B cell (primary cell): ENCODE data around the gene KBTBD6. TPM values are rescaled to one million over a fixed set of nuclear protein-coding genes. Genes with fewer than 3 reads are reported as not detected.

ENCODE experiments used
- ATAC-seq: fragments of 200-7000 bp; cut with Tn5 transposase; one replicate; pipeline ENCODE4 v1.10.0; 2021; ENCODE audit warnings: low read depth, mild to moderate bottlenecking, moderate number of reproducible peaks, moderate library complexity
- CTCF ChIA-PET: fragments of 350-600 bp; sonication (Branson Sonifier 250); formaldehyde crosslinking; loops from one replicate; lab custom pipeline; 2021; ENCODE audit warnings: antibody characterized with exemption, inconsistent platforms; lab: Charles Lee
- POLR2A ChIA-PET: fragments of 350-600 bp; sonication (Branson Sonifier 250); formaldehyde crosslinking; loops from one replicate; lab custom pipeline; 2021; ENCODE audit warnings: antibody characterized with exemption; lab: Charles Lee
- DNase-seq: peaks from one replicate; pipeline ENCODE4 v3.0.0; 2013
- H2AFZ ChIP-seq: 2 replicates; pipeline ENCODE4 v1.6.1; 2012; ENCODE audit warnings: mild to moderate bottlenecking, low read depth, low read length; ENCODE audit not compliant: insufficient read depth, poor library complexity, severe bottlenecking
- H3K27ac ChIP-seq, 2 donors: 1 replicate in 1 of 2; 2 replicates in 1 of 2; pipeline ENCODE4 v1.5.1; 2012 to 2013; ENCODE audit warnings: low read length in 2 of 2, mild to moderate bottlenecking in 2 of 2, moderate library complexity in 1 of 2
- H3K27me3 ChIP-seq, 4 experiments: fragments of 200-600 bp in 1 of 4; sonication (generic) in 1 of 4; replicated peaks in 1 of 4; 1 replicate in 2 of 4; 2 replicates in 2 of 4; pipeline versions ENCODE4 v1.6.1 to v1.7.0; 2013 to 2016; ENCODE audit warnings: low read length in 3 of 4, mild to moderate bottlenecking in 2 of 4, mixed read lengths in 1 of 4, moderate library complexity in 1 of 4; ENCODE audit not compliant: insufficient read depth in 4 of 4, control insufficient read depth in 3 of 4; ENCODE audit errors: control extremely low read depth in 1 of 4
- H3K36me3 ChIP-seq, 2 experiments: replicated peaks in 1 of 2; 1 replicate in 1 of 2; 2 replicates in 1 of 2; pipeline versions ENCODE4 v1.6.1 to v1.7.1; 2013; ENCODE audit warnings: low read length in 1 of 2; ENCODE audit not compliant: insufficient read depth in 2 of 2, control insufficient read depth in 1 of 2; ENCODE audit errors: control extremely low read depth in 1 of 2, extremely low read depth in 1 of 2
- H3K4me1 ChIP-seq, 2 donors: fragments of 200-600 bp in 1 of 2; sonication (generic) in 1 of 2; 1 replicate in 1 of 2; 2 replicates in 1 of 2; pipeline versions ENCODE4 v1.5.1 to v1.6.1; 2013 to 2017; ENCODE audit warnings: low read length in 2 of 2; ENCODE audit not compliant: control insufficient read depth in 2 of 2, insufficient read depth in 2 of 2
- H3K4me2 ChIP-seq: replicated peaks from 2 replicates; pipeline ENCODE3; 2012; ENCODE audit warnings: mild to moderate bottlenecking, low read depth, low read length; ENCODE audit not compliant: poor library complexity, severe bottlenecking
- H3K4me3 ChIP-seq, 5 experiments: fragments of 200-600 bp in 1 of 5; sonication (generic) in 1 of 5; 1 replicate in 3 of 5; 2 replicates in 2 of 5; pipeline versions ENCODE4 v1.5.1 to v1.7.0; 2011 to 2016; ENCODE audit warnings: low read length in 4 of 5, mild to moderate bottlenecking in 4 of 5, low read depth in 2 of 5, control low read depth in 1 of 5, moderate library complexity in 1 of 5; ENCODE audit not compliant: insufficient read depth in 1 of 5; ENCODE audit errors: control extremely low read depth in 1 of 5, extremely low read depth in 1 of 5
- H3K79me2 ChIP-seq: fragments of 200-600 bp; sonication (generic); one replicate; pipeline ENCODE4 v1.6.0; 2016; ENCODE audit warnings: low read length; ENCODE audit not compliant: control insufficient read depth, insufficient read depth
- H3K9ac ChIP-seq: fragments of 200-600 bp; sonication (generic); 2 replicates; pipeline ENCODE4 v1.6.1; 2017; ENCODE audit warnings: mild to moderate bottlenecking, low read length, moderate library complexity
- H3K9me3 ChIP-seq, 3 donors: one replicate each; pipeline versions ENCODE4 v1.6.1 to v1.7.1; 2013; ENCODE audit warnings: low read length in 2 of 3; ENCODE audit not compliant: control insufficient read depth in 2 of 3, insufficient read depth in 1 of 3; ENCODE audit errors: control extremely low read depth in 1 of 3
- H4K20me1 ChIP-seq: 2 replicates; pipeline ENCODE4 v1.6.0; 2012; ENCODE audit warnings: mild to moderate bottlenecking, low read length; ENCODE audit not compliant: insufficient read depth, control insufficient read depth, poor library complexity, severe bottlenecking
- H3K27ac Mint-ChIP-seq: one replicate; pipeline ENCODE4 v1.8.0; 2021; ENCODE audit warnings: mixed read lengths
- H3K27me3 Mint-ChIP-seq: one replicate; pipeline ENCODE4 v1.8.0; 2021; ENCODE audit warnings: mixed read lengths
- H3K4me1 Mint-ChIP-seq: one replicate; pipeline ENCODE4 v1.8.0; 2021; ENCODE audit warnings: mixed read lengths
- H3K4me3 Mint-ChIP-seq: one replicate; pipeline ENCODE4 v1.8.0; 2021; ENCODE audit warnings: mixed read lengths
- H3K9me3 Mint-ChIP-seq: one replicate; pipeline ENCODE4 v1.8.0; 2022; ENCODE audit warnings: mixed read lengths; ENCODE audit not compliant: insufficient read depth
- CTCF ChIP-seq: fragments of 200-600 bp; IDR thresholded peaks from one replicate; pipeline ENCODE4 v1.8.0; 2022; ENCODE audit warnings: antibody characterized with exemption, mild to moderate bottlenecking
- EZH2 ChIP-seq: IDR thresholded peaks from 2 replicates; pipeline ENCODE4 v1.6.1; 2012; ENCODE audit warnings: borderline replicate concordance, low read depth, mild to moderate bottlenecking, moderate library complexity, low read length; ENCODE audit not compliant: insufficient read depth, poor library complexity, severe bottlenecking
- WGBS: methylation state at CpG from one replicate; pipeline ENCODE4 v1.1.5; 2013; ENCODE audit warnings: missing lambda C conversion rate; ENCODE audit not compliant: insufficient coverage; 5-methylcytosine and 5-hydroxymethylcytosine counted together
- intact Hi-C: fragments of 100-400 bp; cut with micrococcal nuclease; formaldehyde crosslinking; loops from one replicate; pipeline ENCODE4 v1.10.0; 2022
- polyA plus RNA-seq: library from polyadenylated mRNA; depleted of rRNA; stranded (reverse); fragments of >200 nt; gene quantifications from 2 replicates; pipeline ENCODE4 v1.2.3, GENCODE V29; 2012
- total RNA-seq, 2 donors: library from RNA; stranded (reverse); fragments of 120-200 nt in 1 of 2; gene quantifications; 1 replicate in 1 of 2; 2 replicates in 1 of 2; pipeline versions ENCODE4 v1.2.3 to v1.2.4, GENCODE V29; 2013 to 2022

Gene KBTBD6
- total and polyA plus RNA-seq, 2 donors (not counting 1 experiment from before 2014, with no cell fraction given): 0.63 to 8.5 TPM

DNA sequence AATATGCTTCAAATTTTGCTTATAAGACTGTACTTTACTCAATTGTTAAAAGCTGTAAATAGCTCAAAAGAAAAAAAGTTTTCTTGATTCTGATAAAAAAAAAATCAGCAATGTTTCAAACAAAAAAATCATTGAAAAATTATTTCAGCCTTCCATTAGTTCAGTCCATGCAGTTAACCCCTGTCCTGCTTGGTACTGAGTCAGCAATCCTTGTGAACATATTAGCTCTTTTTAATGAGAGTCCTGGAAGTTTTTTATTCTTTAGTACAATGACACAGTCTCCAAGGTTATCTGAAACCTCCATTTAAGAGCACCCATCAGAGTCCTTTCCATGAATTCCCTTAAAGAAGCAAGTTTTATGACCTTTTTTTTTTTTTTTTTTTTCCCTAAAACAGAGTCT lies 21.4 kb upstream of the KBTBD6 start:
- no peaks in the 10 kb centered on the region for H4K20me1 ChIP-seq
- H3K27ac ChIP-seq: no peak overlapping the region
- H3K79me2 ChIP-seq: no peaks in the 10 kb centered on the region
- no peak overlapping the region for H2AFZ ChIP-seq
- no peaks in the 10 kb centered on the region for H3K27me3 Mint-ChIP-seq
- peaks cover 0 to 30% (median 16%) of the 10 kb centered on the region in 3 donors for H3K9me3 ChIP-seq
- POLR2A ChIA-PET: no interaction called here
- H3K9ac ChIP-seq: no peak overlapping the region
- no peaks in the 10 kb centered on the region for H3K27me3 ChIP-seq
- no peaks in the 10 kb centered on the region for H3K4me1 ChIP-seq
- peaks cover 5% of the 10 kb centered on the region for H3K9me3 Mint-ChIP-seq
- H3K27ac Mint-ChIP-seq: no peak overlapping the region
- CTCF ChIA-PET: no interaction called here
- peaks cover 0 to 2% of the 10 kb centered on the region in 2 experiments for H3K36me3 ChIP-seq
- H3K4me3 Mint-ChIP-seq: no peak overlapping the region
- TF ChIP-seq CTCF (no peak), EZH2 (no peak)
- intact Hi-C loops: no loop called here
- no peak overlapping the region for H3K4me3 ChIP-seq
- no peaks in the 10 kb centered on the region for H3K4me1 Mint-ChIP-seq
- DNase-seq: no peak
- H3K4me2 ChIP-seq: no peak overlapping the region
- no peak for ATAC-seq

GRCh38 chr13:41152005-41152404 lies 19.4 kb upstream of the KBTBD6 start:
- Mint-ChIP-seq H3K4me1 (no peaks in the 10 kb centered on the region), H3K4me3 (no peak overlapping the region), H3K27ac (no peak overlapping the region), H3K9me3 (peaks cover 16% of the 10 kb centered on the region), H3K27me3 (no peaks in the 10 kb centered on the region)
- H3K36me3 ChIP-seq: peaks cover 0 to 4% of the 10 kb centered on the region in 2 experiments
- CTCF ChIA-PET: no interaction called here
- H3K9ac ChIP-seq: no peak overlapping the region
- DNase-seq (no peak), ATAC-seq (no peak)
- no peak overlapping the region for H2AFZ ChIP-seq
- 100% methylated on average over 1 of the region's 3 CpGs for WGBS
- POLR2A ChIA-PET: no interaction called here
- H3K9me3 ChIP-seq: peaks cover 6 to 50% (median 25%) of the 10 kb centered on the region in 3 donors
- H3K4me1 ChIP-seq: no peaks in the 10 kb centered on the region
- H3K4me2 ChIP-seq: no peak overlapping the region
- H3K27me3 ChIP-seq: no peaks in the 10 kb centered on the region
- H3K27ac ChIP-seq: no peak overlapping the region
- no peak overlapping the region for H3K4me3 ChIP-seq
- no peaks in the 10 kb centered on the region for H4K20me1 ChIP-seq
- no peaks in the 10 kb centered on the region for H3K79me2 ChIP-seq
- intact Hi-C loops: no loop called here
- TF ChIP-seq CTCF (no peak), EZH2 (no peak)
